ENCODE data around the gene ME2. TPM values are rescaled to one million over a fixed set of nuclear protein-coding genes. Genes with fewer than 3 reads are reported as not detected.
A peak's percentile ranks its signal among the peaks of the same experiment; 100 is the strongest.

The ME2 gene
- total and polyA plus RNA-seq, 9 of the 15 experiments (the other 6 are each of a cell fraction or from before 2014, with no cell fraction given) = 12.3 to 54.4 (median 36.2) TPM

- Histone ChIP-seq H3K27me3 (ENCODE audit: control insufficient read depth in 2 of 2, insufficient read depth in 2 of 2, low read length in 2 of 2) (no peaks in the 10 kb centered on the region; a peak in 1 of 5 replicates), H3K27ac (ENCODE audit: extremely low read depth, low read depth, low read length) (no peak overlapping the region), H3K4me2 (ENCODE audit: insufficient read depth, low read length) (no peak overlapping the region), H3K9ac (ENCODE audit: insufficient read depth in 1 of 2, low read depth in 2 of 2, low read length in 2 of 2) (no peak overlapping the region), H3K79me2 (ENCODE audit: control insufficient read depth, insufficient read depth, low read length) (no peaks in the 10 kb centered on the region), H3K36me3 (ENCODE audit: control insufficient read depth, insufficient read depth, low read length) (no peaks in the 10 kb centered on the region), H3K9me3 (replicated peaks; ENCODE audit: control insufficient read depth, insufficient read depth, low read depth, low read length) (no peaks in the 10 kb centered on the region), H2AFZ (ENCODE audit: low read depth, low read length) (no peak overlapping the region), H3K4me1 (replicated peaks in 1 of 2; ENCODE audit: control insufficient read depth in 2 of 2, insufficient read depth in 2 of 2, low read length in 2 of 2) (peaks cover 0 to 4% of the 10 kb centered on the region in 2 experiments; a peak in 1 of 5 replicates), H4K20me1 (replicated peaks; ENCODE audit: control insufficient read depth, insufficient read depth, low read length) (no peaks in the 10 kb centered on the region), H3K4me3 (no peak overlapping the region), H3K9me1 (ENCODE audit: control insufficient read depth, insufficient read depth, low read length) (no peaks in the 10 kb centered on the region)
- intact Hi-C loops (cut with micrococcal nuclease) = loop anchor here (1.0 kb wide), 1 partner anchor 46 kb away; the partner anchor contains the start of gene MRO
- POLR2A ChIA-PET = interaction anchor here (1.0 to 1.4 kb wide), 2 partner anchors 10 to 12 kb away, joined by 3 to 4 read pairs; partner anchors contain the start of gene ME2
- no TSS peak for BruUV-seq (replicated peaks)
- DNase-seq (ENCODE audit: extremely low read depth in 1 of 4, low spot score in 3 of 4) (no peak), ATAC-seq (peak; percentile 79), FAIRE-seq (no peak)
- in situ Hi-C loops (cut with MboI) = no loop called here
- CTCF ChIA-PET (ENCODE audit: low intra/inter-chr PET ratio) = interaction anchor here (2.8 kb wide), 1 partner anchor 47 kb away, joined by 10 read pairs; the partner anchor contains the start of gene MRO
- TF ChIP-seq CSDE1 (IDR thresholded peaks at IDR 0.05) (no peak), DEAF1 (CRISPR knock-in tag; IDR thresholded peaks at IDR 0.05) (0 out of 2 replicates have a peak, but pooled peaks have one; percentile 20), U2AF1 (optimal IDR thresholded peaks at IDR 0.05; ENCODE audit: low read depth, low read length) (no peak), ZZZ3 (IDR thresholded peaks at IDR 0.05) (no peak), CTCF (IDR thresholded peaks at IDR 0.05 in 2 of 3, conservative IDR thresholded peaks at IDR 0.05 in 1 of 3; ENCODE audit: insufficient read depth in 2 of 3, low read depth in 1 of 3, low read length in 3 of 3) (peak in 2 of 3 experiments; percentile 6 to 38; a peak in 3 of 6 replicates), RFX1 (IDR thresholded peaks at IDR 0.05) (no peak), REST (IDR thresholded peaks at IDR 0.05; ENCODE audit: borderline replicate concordance) (0 out of 2 replicates have a peak, but pooled peaks have one; percentile 32), REST (CRISPR knock-in tag; IDR thresholded peaks at IDR 0.05; ENCODE audit: low read depth) (no peak), RHOXF2B (CRISPR knock-in tag; conservative IDR thresholded peaks at IDR 0.05) (no peak), LARP7 (IDR thresholded peaks at IDR 0.05) (no peak)
These were observed 12.2 kb upstream of the ME2 start for GRCh38 chr18:50866765-50867164.

All from K562 (cell line).